H1 (cell line): ENCODE data around the gene PI4K2A.
A peak's percentile ranks its signal among the peaks of the same experiment; 100 is the strongest.

Source experiments
- CEBPB ChIP-seq: IDR thresholded peaks from 2 replicates; pipeline ENCODE4 v1.6.1; 2012; ENCODE audit warnings: low read depth, low read length
- JUND ChIP-seq: IDR thresholded peaks from 2 replicates; pipeline ENCODE4 v1.6.1; 2011; ENCODE audit warnings: mild to moderate bottlenecking, improper control_type of control experiment, low read length
- KDM1A ChIP-seq: fragments of 200-600, 300-600 bp; sonication (generic); IDR thresholded peaks from 2 replicates; pipeline ENCODE4 v1.7.1; 2016; ENCODE audit warnings: mild to moderate bottlenecking, low read length, borderline replicate concordance
- KDM5A ChIP-seq: fragments of 200-600 bp; IDR thresholded peaks from 2 replicates; pipeline ENCODE4 v1.7.1; 2012; ENCODE audit warnings: mild to moderate bottlenecking, low read length, inconsistent platforms, mixed read lengths
- POLR2A ChIP-seq, 2 experiments: IDR thresholded peaks; 1 replicate in 1 of 2; 2 replicates in 1 of 2; pipeline ENCODE4 v1.6.1; 2011; ENCODE audit warnings: low read depth in 2 of 2, low read length in 2 of 2, mild to moderate bottlenecking in 2 of 2; ENCODE audit errors: control extremely low read depth in 1 of 2
- POLR2AphosphoS5 ChIP-seq: IDR thresholded peaks from 2 replicates; pipeline ENCODE4 v1.6.1; 2011; ENCODE audit warnings: low read depth, low read length
- SP2 ChIP-seq: IDR thresholded peaks from 2 replicates; pipeline ENCODE4 v1.6.1; 2012; ENCODE audit warnings: mild to moderate bottlenecking, low read length, inconsistent platforms
- TBP ChIP-seq: IDR thresholded peaks from 2 replicates; pipeline ENCODE4 v1.6.1; 2011; ENCODE audit warnings: low read depth, low read length, improper control_type of control experiment
- ZNF274 ChIP-seq: IDR thresholded peaks from 2 replicates; pipeline ENCODE4 v1.7.0; 2012; ENCODE audit warnings: low read length, borderline replicate concordance; ENCODE audit errors: extremely low read depth
- TF ChIP-seq, protein P1 (sequence below): IDR thresholded peaks from 2 replicates; pipeline ENCODE4 v1.6.1; 2012; ENCODE audit warnings: inconsistent platforms
- TF ChIP-seq, protein P2 (sequence below), 3 experiments: IDR thresholded peaks; 1 replicate in 2 of 3; 2 replicates in 1 of 3; pipeline versions ENCODE4 v1.5.1 to v1.6.1; 2011; ENCODE audit warnings: low read length in 3 of 3, mild to moderate bottlenecking in 3 of 3, inconsistent platforms in 2 of 3, low read depth in 1 of 3, moderate library complexity in 1 of 3; ENCODE audit not compliant: insufficient read depth in 1 of 3; ENCODE audit errors: control extremely low read depth in 1 of 3

DNA sequence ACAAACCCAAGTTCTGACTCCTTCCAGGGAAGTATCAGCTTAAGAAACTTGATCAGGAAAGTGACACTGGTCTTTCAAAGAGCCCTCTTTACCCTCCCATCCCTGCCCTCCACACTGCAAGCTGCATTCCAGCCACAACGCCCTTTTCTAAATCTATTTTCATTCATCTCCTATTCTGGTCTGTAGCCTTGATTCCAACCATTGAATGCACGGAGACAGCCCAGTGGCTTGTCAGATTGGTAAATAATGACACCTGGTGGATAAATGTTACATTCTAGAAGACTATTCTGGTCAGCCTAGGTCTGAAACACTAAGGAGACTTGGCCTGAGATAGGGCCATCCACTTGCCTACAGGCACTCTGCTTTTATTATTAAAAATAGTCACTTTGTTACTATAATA, 28.1 kb upstream of the PI4K2A start:
- TF ChIP-seq, protein P1, sequence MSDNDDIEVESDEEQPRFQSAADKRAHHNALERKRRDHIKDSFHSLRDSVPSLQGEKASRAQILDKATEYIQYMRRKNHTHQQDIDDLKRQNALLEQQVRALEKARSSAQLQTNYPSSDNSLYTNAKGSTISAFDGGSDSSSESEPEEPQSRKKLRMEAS = no peak
- TF ChIP-seq, protein P2, sequence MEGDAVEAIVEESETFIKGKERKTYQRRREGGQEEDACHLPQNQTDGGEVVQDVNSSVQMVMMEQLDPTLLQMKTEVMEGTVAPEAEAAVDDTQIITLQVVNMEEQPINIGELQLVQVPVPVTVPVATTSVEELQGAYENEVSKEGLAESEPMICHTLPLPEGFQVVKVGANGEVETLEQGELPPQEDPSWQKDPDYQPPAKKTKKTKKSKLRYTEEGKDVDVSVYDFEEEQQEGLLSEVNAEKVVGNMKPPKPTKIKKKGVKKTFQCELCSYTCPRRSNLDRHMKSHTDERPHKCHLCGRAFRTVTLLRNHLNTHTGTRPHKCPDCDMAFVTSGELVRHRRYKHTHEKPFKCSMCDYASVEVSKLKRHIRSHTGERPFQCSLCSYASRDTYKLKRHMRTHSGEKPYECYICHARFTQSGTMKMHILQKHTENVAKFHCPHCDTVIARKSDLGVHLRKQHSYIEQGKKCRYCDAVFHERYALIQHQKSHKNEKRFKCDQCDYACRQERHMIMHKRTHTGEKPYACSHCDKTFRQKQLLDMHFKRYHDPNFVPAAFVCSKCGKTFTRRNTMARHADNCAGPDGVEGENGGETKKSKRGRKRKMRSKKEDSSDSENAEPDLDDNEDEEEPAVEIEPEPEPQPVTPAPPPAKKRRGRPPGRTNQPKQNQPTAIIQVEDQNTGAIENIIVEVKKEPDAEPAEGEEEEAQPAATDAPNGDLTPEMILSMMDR (IDR thresholded peaks at IDR 0.05; ENCODE audit: control extremely low read depth in 1 of 3, insufficient read depth in 1 of 3, low read depth in 1 of 3, low read length in 3 of 3) = peak in 2 of 3 experiments; percentile 49 to 73; a peak in 3 of 4 replicates
- TF ChIP-seq SP2 (no peak), CEBPB (no peak), POLR2A (IDR thresholded peaks at IDR 0.05; ENCODE audit: control extremely low read depth in 1 of 2, low read depth in 2 of 2, low read length in 2 of 2) (no peak), ZNF274 (no peak), TBP (no peak), POLR2AphosphoS5 (no peak), KDM1A (no peak), JUND (no peak), KDM5A (no peak)
